ENCODE data around the gene CD300LF. TPM values are rescaled to one million over a fixed set of nuclear protein-coding genes. Genes with fewer than 3 reads are reported as not detected.

Gene CD300LF
- total RNA-seq, 1 donor from 2014 or later: 0.19 TPM

DNA sequence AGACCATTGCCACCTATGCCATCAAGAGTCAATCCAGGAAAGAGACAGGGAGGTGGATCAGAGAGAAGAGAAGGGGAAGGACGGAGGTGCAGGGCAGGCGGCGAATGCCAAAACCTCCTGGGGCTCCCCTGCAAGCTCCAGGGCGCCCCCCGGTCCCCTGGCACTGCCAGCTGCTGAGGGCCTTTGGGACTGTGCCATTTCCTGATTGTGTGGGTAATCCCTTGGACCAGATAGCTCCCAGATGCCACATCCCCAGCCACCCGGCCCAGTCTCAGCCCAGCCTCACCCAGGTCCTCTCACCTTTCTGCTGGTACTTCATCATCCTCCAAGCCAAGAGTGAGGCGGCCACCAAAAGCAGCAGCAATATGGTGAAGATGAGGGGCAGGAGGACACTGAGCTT, 14.7 kb downstream of the CD300LF start:
- DNase-seq (ENCODE audit: extremely low spot score, unreplicated experiment): no peak
- no peaks in the 10 kb centered on the region for H3K9me3 Mint-ChIP-seq
- TF ChIP-seq, protein P1, sequence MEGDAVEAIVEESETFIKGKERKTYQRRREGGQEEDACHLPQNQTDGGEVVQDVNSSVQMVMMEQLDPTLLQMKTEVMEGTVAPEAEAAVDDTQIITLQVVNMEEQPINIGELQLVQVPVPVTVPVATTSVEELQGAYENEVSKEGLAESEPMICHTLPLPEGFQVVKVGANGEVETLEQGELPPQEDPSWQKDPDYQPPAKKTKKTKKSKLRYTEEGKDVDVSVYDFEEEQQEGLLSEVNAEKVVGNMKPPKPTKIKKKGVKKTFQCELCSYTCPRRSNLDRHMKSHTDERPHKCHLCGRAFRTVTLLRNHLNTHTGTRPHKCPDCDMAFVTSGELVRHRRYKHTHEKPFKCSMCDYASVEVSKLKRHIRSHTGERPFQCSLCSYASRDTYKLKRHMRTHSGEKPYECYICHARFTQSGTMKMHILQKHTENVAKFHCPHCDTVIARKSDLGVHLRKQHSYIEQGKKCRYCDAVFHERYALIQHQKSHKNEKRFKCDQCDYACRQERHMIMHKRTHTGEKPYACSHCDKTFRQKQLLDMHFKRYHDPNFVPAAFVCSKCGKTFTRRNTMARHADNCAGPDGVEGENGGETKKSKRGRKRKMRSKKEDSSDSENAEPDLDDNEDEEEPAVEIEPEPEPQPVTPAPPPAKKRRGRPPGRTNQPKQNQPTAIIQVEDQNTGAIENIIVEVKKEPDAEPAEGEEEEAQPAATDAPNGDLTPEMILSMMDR (conservative IDR thresholded peaks at IDR 0.05): no peak
- peaks cover 53% of the 10 kb centered on the region for H3K27me3 Mint-ChIP-seq
- no peaks in the 10 kb centered on the region for H3K4me1 Mint-ChIP-seq (ENCODE audit: unreplicated experiment)
- H3K36me3 Mint-ChIP-seq: no peaks in the 10 kb centered on the region
- H3K27ac Mint-ChIP-seq: no peak overlapping the region
- H3K4me3 Mint-ChIP-seq: no peak overlapping the region

DNA sequence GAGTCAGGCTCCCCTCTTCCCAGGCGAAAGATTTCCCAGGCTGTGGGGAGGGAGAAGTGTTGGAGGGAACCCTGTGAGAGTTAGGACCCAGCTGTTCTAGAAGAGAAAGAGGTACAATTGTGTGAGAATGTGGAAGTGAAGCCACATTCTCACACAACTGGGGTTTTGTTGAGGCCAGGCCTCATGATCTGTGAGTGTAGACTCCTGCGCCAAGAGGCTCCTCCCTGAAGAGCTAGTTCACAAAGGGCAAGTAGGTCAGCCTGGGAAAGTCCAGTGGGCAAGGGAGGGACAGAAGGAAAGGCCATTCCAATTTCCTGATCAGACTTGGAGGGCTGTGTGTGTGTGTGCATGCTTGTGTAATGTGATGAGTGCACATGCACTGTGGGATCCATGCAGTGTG, 15.2 kb downstream of the CD300LF start:
- TF ChIP-seq, protein P1 (conservative IDR thresholded peaks at IDR 0.05): no peak
- H3K27me3 Mint-ChIP-seq: peaks cover 53% of the 10 kb centered on the region
- no peaks in the 10 kb centered on the region for H3K9me3 Mint-ChIP-seq
- H3K4me1 Mint-ChIP-seq (ENCODE audit: unreplicated experiment): no peaks in the 10 kb centered on the region
- no peak for DNase-seq (ENCODE audit: extremely low spot score, unreplicated experiment)
- no peak overlapping the region for H3K4me3 Mint-ChIP-seq
- H3K27ac Mint-ChIP-seq: no peak overlapping the region
- H3K36me3 Mint-ChIP-seq: no peaks in the 10 kb centered on the region

DNA sequence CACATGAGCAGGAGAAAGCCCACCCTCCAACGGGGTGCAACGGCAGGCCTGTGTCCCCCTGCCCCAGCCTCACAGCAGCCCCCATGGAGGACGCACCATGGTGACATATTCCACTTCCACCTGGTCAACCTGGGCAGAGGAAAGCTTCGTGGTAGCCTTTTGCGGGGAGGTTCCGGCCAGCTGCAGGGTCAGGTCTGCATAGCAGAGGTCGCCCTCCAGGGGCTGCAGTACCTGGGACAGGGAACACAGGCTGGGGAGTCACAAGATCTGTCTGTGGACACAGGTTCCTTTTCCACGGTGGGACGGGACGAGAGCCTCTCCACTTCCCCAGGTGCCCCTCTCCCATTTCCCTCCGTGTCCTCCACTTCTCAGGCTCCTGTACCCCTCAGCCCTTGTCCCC, 17.1 kb downstream of the CD300LF start:
- no peaks in the 10 kb centered on the region for H3K36me3 Mint-ChIP-seq
- no peaks in the 10 kb centered on the region for H3K4me1 Mint-ChIP-seq (ENCODE audit: unreplicated experiment)
- H3K9me3 Mint-ChIP-seq: no peaks in the 10 kb centered on the region
- no peak overlapping the region for H3K27ac Mint-ChIP-seq
- TF ChIP-seq, protein P1 (conservative IDR thresholded peaks at IDR 0.05): no peak
- H3K4me3 Mint-ChIP-seq: no peak overlapping the region
- peaks cover 55% of the 10 kb centered on the region for H3K27me3 Mint-ChIP-seq
- no peak for DNase-seq (ENCODE audit: extremely low spot score, unreplicated experiment)

DNA sequence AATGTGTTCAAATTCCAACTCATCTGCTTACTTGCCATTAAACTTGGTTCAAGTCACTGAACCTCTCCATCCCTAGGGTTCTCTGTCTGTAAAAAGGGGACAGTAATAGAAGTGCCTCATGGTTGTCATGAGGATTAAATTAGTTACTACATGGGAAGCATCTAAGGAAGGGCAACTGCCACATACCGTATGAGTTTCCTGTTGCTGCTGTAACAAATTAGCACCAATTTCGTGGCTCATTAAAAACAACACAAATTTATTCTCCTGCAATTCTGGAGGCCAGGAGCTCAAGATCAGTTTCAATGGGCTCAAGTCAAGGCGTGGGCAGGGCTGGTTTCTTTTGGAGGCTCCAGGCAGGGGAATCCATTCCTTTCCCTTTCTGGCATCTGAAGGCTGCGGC, 18.6 kb downstream of the CD300LF start:
- H3K9me3 Mint-ChIP-seq: no peaks in the 10 kb centered on the region
- no peak overlapping the region for H3K4me3 Mint-ChIP-seq
- H3K36me3 Mint-ChIP-seq: no peaks in the 10 kb centered on the region
- TF ChIP-seq, protein P1 (conservative IDR thresholded peaks at IDR 0.05): no peak
- no peak for DNase-seq (ENCODE audit: extremely low spot score, unreplicated experiment)
- H3K27me3 Mint-ChIP-seq: peaks cover 59% of the 10 kb centered on the region
- no peaks in the 10 kb centered on the region for H3K4me1 Mint-ChIP-seq (ENCODE audit: unreplicated experiment)
- no peak overlapping the region for H3K27ac Mint-ChIP-seq

DNA sequence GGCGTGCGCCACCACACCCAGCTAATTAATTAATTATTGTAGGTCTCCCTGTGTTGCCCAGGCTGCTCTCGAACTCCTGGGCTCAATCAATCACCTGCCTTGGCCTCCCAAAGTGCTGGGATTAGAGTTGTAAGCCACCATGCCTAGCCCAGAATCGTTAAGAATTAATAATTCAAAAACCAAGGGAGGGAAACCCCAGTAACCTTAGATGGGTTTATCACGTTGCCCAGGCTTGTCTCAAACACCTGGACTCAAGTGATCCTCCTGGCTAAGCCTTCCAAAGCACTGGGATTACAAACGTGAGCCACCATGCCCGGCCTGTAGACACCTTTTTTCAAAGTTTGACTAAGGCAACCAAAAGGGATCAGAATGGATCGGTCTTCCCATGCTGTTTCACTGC, 21.6 kb downstream of the CD300LF start:
- TF ChIP-seq, protein P1 (conservative IDR thresholded peaks at IDR 0.05): no peak
- DNase-seq (ENCODE audit: extremely low spot score, unreplicated experiment): no peak
- no peaks in the 10 kb centered on the region for H3K36me3 Mint-ChIP-seq
- no peak overlapping the region for H3K27ac Mint-ChIP-seq
- H3K4me1 Mint-ChIP-seq (ENCODE audit: unreplicated experiment): no peaks in the 10 kb centered on the region
- no peaks in the 10 kb centered on the region for H3K9me3 Mint-ChIP-seq
- H3K27me3 Mint-ChIP-seq: peaks cover 48% of the 10 kb centered on the region
- no peak overlapping the region for H3K4me3 Mint-ChIP-seq

DNA sequence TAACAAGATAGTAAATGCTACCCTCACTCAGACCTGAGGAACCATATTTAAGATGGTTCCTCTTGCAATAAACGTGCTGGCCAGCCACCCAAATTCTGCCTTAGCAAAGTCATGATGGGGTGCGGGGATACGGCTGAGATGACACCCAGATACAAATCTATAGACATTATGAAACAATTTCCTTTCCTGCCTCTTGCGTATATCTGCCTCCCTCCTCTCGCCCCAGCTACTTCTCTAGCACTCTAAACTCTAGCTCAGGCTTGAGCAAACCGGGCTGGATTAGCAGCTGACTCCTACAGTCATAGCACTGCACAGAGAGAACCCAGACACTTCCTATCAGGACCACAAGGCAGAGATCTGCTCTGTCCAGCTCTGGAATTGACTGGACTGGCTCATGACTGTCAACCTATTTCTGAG, 22.3 kb downstream of the CD300LF start:
- DNase-seq (ENCODE audit: extremely low spot score, unreplicated experiment): no peak
- H3K36me3 Mint-ChIP-seq: no peaks in the 10 kb centered on the region
- no peaks in the 10 kb centered on the region for H3K9me3 Mint-ChIP-seq
- TF ChIP-seq, protein P1 (conservative IDR thresholded peaks at IDR 0.05): no peak
- H3K4me1 Mint-ChIP-seq (ENCODE audit: unreplicated experiment): no peaks in the 10 kb centered on the region
- no peak overlapping the region for H3K27ac Mint-ChIP-seq
- no peak overlapping the region for H3K4me3 Mint-ChIP-seq
- peaks cover 51% of the 10 kb centered on the region for H3K27me3 Mint-ChIP-seq

Measured in type B pancreatic cell (in vitro differentiated cells).